HG03064 (cell line): ENCODE results near the gene CEACAM18.
"Not testable (repeated sequence)": the region's sequence is repeated elsewhere in the genome, so short reads cannot be mapped to it uniquely, and the experiment has no call there.

ENCODE experiments used
- ATAC-seq: cut with Tn5 transposase; IDR thresholded peaks from one replicate; pipeline ENCODE4 v1.9.1; 2021; ENCODE audit warnings: low read depth; ENCODE audit not compliant: unreplicated experiment

CEACAM18 gene

GRCh38 chr19:51489113-51489512 lies 10.8 kb downstream of the CEACAM18 start:
- ATAC-seq, result no peak

- no peak for ATAC-seq
These were observed 12.3 kb downstream of the CEACAM18 start for GRCh38 chr19:51490676-51491075.

GRCh38 chr19:51491586-51491985 lies 13.2 kb downstream of the CEACAM18 start:
- no peak for ATAC-seq

GRCh38 chr19:51493776-51494175 lies 15.4 kb downstream of the CEACAM18 start:
- ATAC-seq, result no peak

GRCh38 chr19:51497666-51498065 lies 19.3 kb downstream of the CEACAM18 start:
- ATAC-seq, result no peak

- ATAC-seq, result not testable (repeated sequence)
These were observed 22.6 kb downstream of the CEACAM18 start for GRCh38 chr19:51500931-51501330.

GRCh38 chr19:51501594-51502263 lies 23.4 kb downstream of the CEACAM18 start, which contains the start of gene SIGLEC12:
TSS of gene SIGLEC12 (minus strand) at chr19:51501800. CDS start at chr19:51501733, 67 bp downstream.
- no peak for ATAC-seq

GRCh38 chr19:51503286-51503817 lies 25.0 kb downstream of the CEACAM18 start:
- no peak for ATAC-seq

- ATAC-seq, result no peak
These were observed 25.6 kb downstream of the CEACAM18 start for GRCh38 chr19:51503896-51504295.

- ATAC-seq, result no peak
These were observed 27.6 kb downstream of the CEACAM18 start for GRCh38 chr19:51505904-51506303.

GRCh38 chr19:51507192-51507591 lies 28.9 kb downstream of the CEACAM18 start:
- no peak for ATAC-seq

GRCh38 chr19:51507640-51508058 lies 29.3 kb downstream of the CEACAM18 start:
- no peak for ATAC-seq

GRCh38 chr19:51508059-51508733 lies 29.9 kb downstream of the CEACAM18 start:
- ATAC-seq, result no peak

- ATAC-seq, result no peak
These were observed 31.7 kb downstream of the CEACAM18 start for GRCh38 chr19:51509823-51510660.

- ATAC-seq, result no peak
These were observed 33.0 kb downstream of the CEACAM18 start for GRCh38 chr19:51511353-51511752.

- ATAC-seq, result no peak
These were observed 35.6 kb downstream of the CEACAM18 start for GRCh38 chr19:51513968-51514367.

- ATAC-seq, result no peak
These were observed 36.6 kb downstream of the CEACAM18 start for GRCh38 chr19:51514866-51515481.

- ATAC-seq, result no peak
These were observed 42.4 kb downstream of the CEACAM18 start for GRCh38 chr19:51520728-51521127.

- ATAC-seq, result no peak
These were observed 43.0 kb downstream of the CEACAM18 start for GRCh38 chr19:51521357-51521756.

GRCh38 chr19:51521781-51522180 lies 43.4 kb downstream of the CEACAM18 start:
- ATAC-seq, result no peak
